GM19239 (cell line): Measurements from ENCODE around the gene STK39.

ENCODE experiments used
- DNase-seq: peaks from one replicate; pipeline ENCODE4 v3.0.0; 2011; ENCODE audit warnings: low spot score; ENCODE audit not compliant: insufficient read length
- FAIRE-seq: peaks from 2 replicates; lab custom pipeline; 2011; peaks lifted over from hg19 to GRCh38; lab: Jason Lieb, UNC

Gene STK39

DNA sequence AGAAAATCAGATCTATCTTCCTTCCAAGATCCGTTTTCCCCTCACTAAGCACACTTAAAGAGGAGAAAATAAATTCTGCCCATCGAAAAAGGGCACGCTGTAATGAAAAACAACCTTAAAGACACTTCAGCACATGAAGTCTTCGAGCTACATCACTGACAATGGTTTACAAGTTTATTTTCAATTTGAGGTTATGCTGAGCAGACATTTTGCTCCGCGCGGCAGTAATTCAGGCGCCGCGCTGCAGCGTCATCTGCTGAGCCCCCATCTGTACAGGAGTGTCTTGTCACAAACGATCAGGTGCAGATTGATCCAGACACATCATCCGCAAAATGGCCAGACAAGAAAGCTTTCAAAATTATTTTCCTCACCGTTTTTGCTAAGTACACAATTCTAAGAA, 341.7 kb downstream of the STK39 start:
- FAIRE-seq: no peak
- no peak for DNase-seq
